ENCODE data around the gene CLIP2.

Gene CLIP2

DNA sequence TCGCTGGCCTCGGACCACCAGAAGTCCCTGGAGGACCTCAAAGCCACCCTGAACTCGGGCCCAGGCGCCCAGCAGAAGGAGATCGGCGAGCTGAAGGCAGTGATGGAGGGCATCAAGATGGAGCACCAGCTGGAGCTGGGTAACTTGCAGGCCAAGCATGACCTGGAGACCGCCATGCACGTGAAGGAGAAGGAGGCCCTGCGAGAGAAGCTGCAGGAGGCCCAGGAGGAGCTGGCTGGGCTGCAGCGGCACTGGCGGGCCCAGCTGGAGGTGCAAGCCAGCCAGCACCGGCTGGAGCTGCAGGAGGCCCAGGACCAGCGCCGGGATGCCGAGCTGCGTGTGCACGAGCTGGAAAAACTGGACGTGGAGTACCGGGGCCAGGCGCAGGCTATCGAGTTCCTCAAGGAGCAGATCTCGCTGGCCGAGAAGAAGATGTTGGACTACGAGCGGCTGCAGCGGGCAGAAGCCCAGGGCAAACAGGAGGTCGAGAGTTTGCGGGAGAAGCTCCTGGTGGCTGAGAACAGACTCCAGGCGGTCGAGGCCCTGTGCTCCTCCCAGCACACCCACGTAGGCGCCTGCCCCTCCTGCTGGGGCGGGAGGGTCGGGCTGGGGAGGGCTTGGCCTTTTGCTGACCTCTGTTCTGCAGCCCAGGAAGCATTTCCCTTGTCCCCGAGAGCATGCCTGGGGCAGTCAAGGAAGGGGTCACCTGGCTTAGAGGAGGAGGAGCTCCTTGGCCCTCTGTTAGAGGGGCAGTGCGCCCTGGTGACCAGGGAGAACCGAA lies 87.2 kb downstream of the CLIP2 start:
- TF ChIP-seq EP300 (IDR thresholded peaks at IDR 0.05; ENCODE audit: borderline replicate concordance) (no peak), YY1 (IDR thresholded peaks at IDR 0.05; ENCODE audit: low read depth) (no peak), TAF1 (IDR thresholded peaks at IDR 0.05; ENCODE audit: low read depth) (no peak), CEBPB (IDR thresholded peaks at IDR 0.05) (no peak), EGR1 (IDR thresholded peaks at IDR 0.05) (no peak), TEAD4 (IDR thresholded peaks at IDR 0.05) (no peak), MAX (IDR thresholded peaks at IDR 0.05) (no peak), NFIC (IDR thresholded peaks at IDR 0.05) (no peak), CREB1 (IDR thresholded peaks at IDR 0.05; ENCODE audit: low read depth) (no peak), ZBTB7A (IDR thresholded peaks at IDR 0.05; ENCODE audit: low read depth) (no peak), RAD21 (IDR thresholded peaks at IDR 0.05; ENCODE audit: low read depth) (no peak)
- TF ChIP-seq, protein P1, sequence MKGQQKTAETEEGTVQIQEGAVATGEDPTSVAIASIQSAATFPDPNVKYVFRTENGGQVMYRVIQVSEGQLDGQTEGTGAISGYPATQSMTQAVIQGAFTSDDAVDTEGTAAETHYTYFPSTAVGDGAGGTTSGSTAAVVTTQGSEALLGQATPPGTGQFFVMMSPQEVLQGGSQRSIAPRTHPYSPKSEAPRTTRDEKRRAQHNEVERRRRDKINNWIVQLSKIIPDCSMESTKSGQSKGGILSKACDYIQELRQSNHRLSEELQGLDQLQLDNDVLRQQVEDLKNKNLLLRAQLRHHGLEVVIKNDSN (IDR thresholded peaks at IDR 0.05) = no peak

DNA sequence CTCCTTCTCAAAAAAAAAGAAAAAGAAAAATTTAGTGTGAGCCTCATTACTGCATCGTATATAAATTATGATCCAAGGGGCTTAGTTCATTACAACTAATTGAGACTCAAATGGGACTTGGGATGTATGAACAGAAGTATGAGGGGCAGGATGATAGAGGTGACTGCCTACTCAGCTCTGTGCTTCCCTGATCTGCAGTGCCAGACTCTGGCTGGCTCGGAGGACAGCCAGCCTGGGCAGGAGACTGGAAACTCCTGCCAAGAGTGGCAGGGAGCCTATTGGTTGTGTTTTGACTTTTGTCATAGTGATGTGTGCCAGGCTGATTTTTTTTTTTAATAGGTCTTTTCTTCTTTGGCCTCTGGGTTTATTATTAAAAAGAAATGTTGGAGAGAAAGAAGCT lies 90.7 kb downstream of the CLIP2 start:
- no peak for TF ChIP-seq CEBPB (IDR thresholded peaks at IDR 0.05)
- no peak for TF ChIP-seq TCF12 (IDR thresholded peaks at IDR 0.05; ENCODE audit: low read depth)
- TF ChIP-seq REST (IDR thresholded peaks at IDR 0.05; ENCODE audit: low read depth) = no peak
- TF ChIP-seq, protein P1 (IDR thresholded peaks at IDR 0.05) = no peak
- TF ChIP-seq NFIC (IDR thresholded peaks at IDR 0.05) = no peak
- no peak for TF ChIP-seq TEAD4 (IDR thresholded peaks at IDR 0.05)
- TF ChIP-seq MAX (IDR thresholded peaks at IDR 0.05) = no peak
- no peak for TF ChIP-seq RAD21 (IDR thresholded peaks at IDR 0.05; ENCODE audit: low read depth)

GRCh38 chr7:74380720-74381119 lies 91.5 kb downstream of the CLIP2 start:
- TF ChIP-seq, protein P1 (IDR thresholded peaks at IDR 0.05) = no peak
- no peak for TF ChIP-seq FOXM1 (IDR thresholded peaks at IDR 0.05; ENCODE audit: borderline replicate concordance, low read depth)
- no peak for TF ChIP-seq TEAD4 (IDR thresholded peaks at IDR 0.05)
- no peak for TF ChIP-seq RAD21 (IDR thresholded peaks at IDR 0.05; ENCODE audit: low read depth)

- TF ChIP-seq CREB1 (IDR thresholded peaks at IDR 0.05; ENCODE audit: low read depth) (no peak), EGR1 (IDR thresholded peaks at IDR 0.05) (no peak), TEAD4 (IDR thresholded peaks at IDR 0.05) (no peak), EP300 (IDR thresholded peaks at IDR 0.05; ENCODE audit: borderline replicate concordance) (no peak), NFIC (IDR thresholded peaks at IDR 0.05) (no peak), MAX (IDR thresholded peaks at IDR 0.05) (no peak), REST (IDR thresholded peaks at IDR 0.05; ENCODE audit: low read depth) (no peak), TAF1 (IDR thresholded peaks at IDR 0.05; ENCODE audit: low read depth) (no peak), YY1 (IDR thresholded peaks at IDR 0.05; ENCODE audit: low read depth) (no peak), FOXM1 (IDR thresholded peaks at IDR 0.05; ENCODE audit: borderline replicate concordance, low read depth) (no peak), ZBTB7A (IDR thresholded peaks at IDR 0.05; ENCODE audit: low read depth) (no peak), CEBPB (IDR thresholded peaks at IDR 0.05) (no peak), RAD21 (IDR thresholded peaks at IDR 0.05; ENCODE audit: low read depth) (no peak), TCF12 (IDR thresholded peaks at IDR 0.05; ENCODE audit: low read depth) (no peak)
- TF ChIP-seq, protein P1 (IDR thresholded peaks at IDR 0.05) = no peak
These were observed 98.4 kb downstream of the CLIP2 start for GRCh38 chr7:74387606-74388005.

- TF ChIP-seq EGR1 (IDR thresholded peaks at IDR 0.05) = no peak
- TF ChIP-seq REST (IDR thresholded peaks at IDR 0.05; ENCODE audit: low read depth) = no peak
- no peak for TF ChIP-seq CEBPB (IDR thresholded peaks at IDR 0.05)
- no peak for TF ChIP-seq CREB1 (IDR thresholded peaks at IDR 0.05; ENCODE audit: low read depth)
- TF ChIP-seq TEAD4 (IDR thresholded peaks at IDR 0.05) = no peak
- TF ChIP-seq NFIC (IDR thresholded peaks at IDR 0.05) = no peak
- TF ChIP-seq FOXM1 (IDR thresholded peaks at IDR 0.05; ENCODE audit: borderline replicate concordance, low read depth) = no peak
These were observed 99.7 kb downstream of the CLIP2 start for GRCh38 chr7:74388880-74389415.
